ENCODE results near the gene UGDH.

The UGDH gene

DNA sequence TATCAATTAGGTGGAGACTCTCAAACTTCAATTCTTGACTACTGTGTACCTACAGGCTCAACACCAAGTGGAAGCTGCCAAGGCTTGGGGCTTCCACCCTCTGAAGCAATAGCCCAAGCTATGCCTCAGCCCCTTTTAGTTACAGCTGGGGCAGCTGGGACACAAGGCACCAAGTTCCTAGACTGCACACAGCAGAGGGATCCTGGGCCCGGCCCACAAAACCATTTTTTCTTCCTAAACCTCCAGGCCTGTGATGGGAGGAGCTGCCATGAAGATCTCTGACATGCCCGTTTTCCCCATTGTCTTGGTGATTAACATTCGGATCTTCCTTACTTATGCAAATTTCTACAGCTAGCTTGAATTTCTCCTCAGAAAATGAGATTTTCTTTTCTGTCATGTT, 3.4 kb upstream of the UGDH start:
- H3K27ac ChIP-seq: no peak overlapping the region
- peaks cover 48% of the 10 kb centered on the region for H3K9me3 ChIP-seq
- H3K9ac ChIP-seq: no peak overlapping the region
- H3K27me3 ChIP-seq: no peaks in the 10 kb centered on the region
- peaks cover 42% of the 10 kb centered on the region for H3K36me3 ChIP-seq
- H3K4me2 ChIP-seq: no peak overlapping the region
- TF ChIP-seq Cebpa-rat (IDR thresholded peaks at IDR 0.05): no peak
- peaks cover 17% of the 10 kb centered on the region for H3K4me1 ChIP-seq
- H4K20me1 ChIP-seq: no peaks in the 10 kb centered on the region
- no peak overlapping the region for H3K4me3 ChIP-seq

- Histone ChIP-seq H3K9me3 (peaks cover 46% of the 10 kb centered on the region), H3K36me3 (peaks cover 41% of the 10 kb centered on the region), H3K9ac (no peak overlapping the region), H3K27me3 (no peaks in the 10 kb centered on the region), H3K27ac (no peak overlapping the region), H3K4me2 (no peak overlapping the region), H3K4me3 (no peak overlapping the region), H3K4me1 (peaks cover 19% of the 10 kb centered on the region), H4K20me1 (no peaks in the 10 kb centered on the region)
- no peak for TF ChIP-seq Cebpa-rat (IDR thresholded peaks at IDR 0.05)
Observed at GRCh38 chr4:39529534-39529933, 2.3 kb upstream of the UGDH start.

DNA sequence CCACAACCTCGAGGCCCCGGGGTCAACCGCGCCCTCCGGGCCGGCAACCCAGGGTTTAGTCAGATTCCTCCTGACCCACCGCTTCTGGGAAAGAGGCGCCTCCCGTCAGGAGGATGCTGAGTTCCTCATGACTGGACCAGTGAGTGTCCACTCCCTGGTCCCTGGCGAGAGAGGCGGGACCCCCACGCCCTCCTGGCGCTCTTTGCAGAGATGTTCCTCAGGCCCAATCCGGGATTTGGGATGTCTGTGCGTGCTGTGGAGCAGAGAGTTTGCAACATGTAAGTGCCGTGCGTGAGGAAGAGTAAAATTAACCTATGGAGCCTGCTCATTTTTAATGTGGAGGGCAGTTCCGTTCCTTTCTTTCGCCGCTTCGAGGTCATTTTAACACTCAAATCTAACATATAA, 824 bp upstream of the UGDH start:
- Histone ChIP-seq H3K27ac (peak overlapping the region; percentile 69), H3K9me3 (peaks cover 32% of the 10 kb centered on the region), H3K4me2 (peak overlapping the region; percentile 91), H3K36me3 (peaks cover 27% of the 10 kb centered on the region), H3K4me3 (peak overlapping the region; percentile 86), H3K9ac (peak overlapping the region; percentile 86), H3K4me1 (peaks cover 19% of the 10 kb centered on the region), H3K27me3 (no peaks in the 10 kb centered on the region), H4K20me1 (no peaks in the 10 kb centered on the region)
- TF ChIP-seq Cebpa-rat (IDR thresholded peaks at IDR 0.05): no peak

DNA sequence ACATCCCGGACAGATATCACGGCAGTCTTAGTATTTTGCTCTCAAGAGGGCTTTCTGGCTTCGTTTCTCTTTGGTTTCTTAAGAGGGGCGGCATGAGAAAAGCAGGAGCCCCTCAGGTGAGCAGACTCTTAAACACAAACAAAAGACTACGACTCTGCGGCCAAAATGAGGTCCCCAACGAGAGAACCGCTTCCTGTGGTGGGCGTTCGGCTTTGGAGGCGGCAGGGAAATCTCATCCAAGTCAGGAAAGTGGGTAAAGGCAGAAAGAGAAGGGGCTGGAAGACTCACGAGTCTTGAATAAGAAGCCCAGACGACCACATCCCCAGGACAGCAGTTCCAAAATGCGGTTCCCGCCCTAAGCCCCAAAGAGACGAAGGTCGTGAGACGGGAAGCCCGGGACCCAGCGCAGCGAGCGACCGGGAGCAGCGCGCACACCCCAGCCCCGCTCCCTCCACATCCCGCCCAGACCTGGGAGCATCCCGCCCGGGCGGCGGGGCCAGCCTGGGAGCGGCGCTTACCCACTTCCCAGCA, 409 bp downstream of the UGDH start:
- Histone ChIP-seq H3K27me3 (no peaks in the 10 kb centered on the region), H3K36me3 (peaks cover 16% of the 10 kb centered on the region), H3K9ac (peak overlapping the region; percentile 86), H3K27ac (peak overlapping the region; percentile 77), H3K4me3 (peak overlapping the region; percentile 86), H4K20me1 (no peaks in the 10 kb centered on the region), H3K9me3 (peaks cover 19% of the 10 kb centered on the region), H3K4me2 (peak overlapping the region; percentile 91), H3K4me1 (peaks cover 19% of the 10 kb centered on the region)
- TF ChIP-seq Cebpa-rat (IDR thresholded peaks at IDR 0.05): no peak

GRCh38 chr4:39525822-39526690, 1.2 kb downstream of the UGDH start:
- peaks cover 8% of the 10 kb centered on the region; the same call in 1 of the 2 replicates for H3K36me3 ChIP-seq
- TF ChIP-seq Cebpa-rat (IDR thresholded peaks at IDR 0.05): no peak

GRCh38 chr4:39524161-39524957, 2.9 kb downstream of the UGDH start:
- Histone ChIP-seq H3K4me2 (no peak overlapping the region), H3K9me3 (no peaks in the 10 kb centered on the region), H3K36me3 (peaks cover 8% of the 10 kb centered on the region), H3K9ac (no peak overlapping the region), H3K4me3 (no peak overlapping the region), H3K27ac (no peak overlapping the region), H3K4me1 (peaks cover 19% of the 10 kb centered on the region), H3K27me3 (no peaks in the 10 kb centered on the region), H4K20me1 (no peaks in the 10 kb centered on the region)
- TF ChIP-seq Cebpa-rat (IDR thresholded peaks at IDR 0.05): no peak

More at GRCh38 chr4:39525822-39526690, 1.2 kb downstream of the UGDH start:
- Histone ChIP-seq H3K27me3 (no peaks in the 10 kb centered on the region), H3K4me1 (peaks cover 19% of the 10 kb centered on the region), H3K27ac (peak overlapping the region; percentile 77), H3K4me2 (peak overlapping the region; percentile 91), H3K4me3 (peak overlapping the region; percentile 86), H3K9me3 (peaks cover 11% of the 10 kb centered on the region), H4K20me1 (no peaks in the 10 kb centered on the region), H3K9ac (peak overlapping the region; percentile 86)

DNA sequence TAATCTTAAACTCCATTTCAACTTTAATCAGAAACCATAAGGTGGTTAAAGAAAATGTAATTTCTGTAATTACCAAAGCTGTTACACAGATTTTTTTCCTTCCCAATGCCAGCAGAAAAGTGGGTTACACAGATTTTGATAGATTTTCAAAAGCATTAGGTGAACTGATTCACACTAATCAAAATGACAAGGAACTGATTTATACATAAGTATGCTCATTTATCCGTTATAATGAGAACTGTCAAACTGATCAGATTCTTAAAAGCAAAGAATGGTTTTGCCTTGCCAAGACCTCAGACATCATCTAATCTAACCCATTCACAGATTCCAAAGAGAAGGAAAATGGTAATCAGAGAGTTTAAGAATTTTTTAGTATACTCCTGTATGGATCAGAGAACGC, 5.2 kb downstream of the UGDH start:
- peaks cover 11% of the 10 kb centered on the region for H3K4me1 ChIP-seq
- no peak overlapping the region for H3K4me3 ChIP-seq
- no peak overlapping the region for H3K4me2 ChIP-seq
- H3K36me3 ChIP-seq: peaks cover 31% of the 10 kb centered on the region
- no peaks in the 10 kb centered on the region for H3K9me3 ChIP-seq
- no peaks in the 10 kb centered on the region for H3K27me3 ChIP-seq
- TF ChIP-seq Cebpa-rat (IDR thresholded peaks at IDR 0.05): no peak
- no peak overlapping the region for H3K27ac ChIP-seq
- H3K9ac ChIP-seq: no peak overlapping the region
- H4K20me1 ChIP-seq: no peaks in the 10 kb centered on the region

GRCh38 chr4:39521253-39521919, 5.9 kb downstream of the UGDH start:
- H3K4me3 ChIP-seq: no peak overlapping the region
- H3K27me3 ChIP-seq: no peaks in the 10 kb centered on the region
- no peak overlapping the region for H3K4me2 ChIP-seq
- peaks cover 32% of the 10 kb centered on the region for H3K36me3 ChIP-seq
- H3K9me3 ChIP-seq: no peaks in the 10 kb centered on the region
- no peak overlapping the region for H3K27ac ChIP-seq
- no peak for TF ChIP-seq Cebpa-rat (IDR thresholded peaks at IDR 0.05)
- H3K9ac ChIP-seq: no peak overlapping the region
- no peaks in the 10 kb centered on the region for H4K20me1 ChIP-seq
- peaks cover 9% of the 10 kb centered on the region for H3K4me1 ChIP-seq

GRCh38 chr4:39518484-39518883, 8.8 kb downstream of the UGDH start:
- Histone ChIP-seq H3K9me3 (no peaks in the 10 kb centered on the region), H3K27ac (no peak overlapping the region), H3K9ac (no peak overlapping the region), H4K20me1 (no peaks in the 10 kb centered on the region), H3K36me3 (peaks cover 51% of the 10 kb centered on the region), H3K4me1 (no peaks in the 10 kb centered on the region), H3K4me2 (no peak overlapping the region), H3K4me3 (no peak overlapping the region), H3K27me3 (no peaks in the 10 kb centered on the region)
- TF ChIP-seq Cebpa-rat (IDR thresholded peaks at IDR 0.05): no peak

All from BLaER1 (cell line).